ENCODE measurements around the gene RHD. TPM values are rescaled to one million over a fixed set of nuclear protein-coding genes. Genes with fewer than 3 reads are reported as not detected.

Gene RHD
- total RNA-seq, 1 experiment from 2014 or later, result 1.3 TPM

- no peaks in the 10 kb centered on the region for H3K9me3 ChIP-seq (ENCODE audit: control insufficient read depth, low read depth, low read length)
- H3T11ph ChIP-seq (ENCODE audit: low read length), result no peak overlapping the region
- no peak overlapping the region for H2BK15ac ChIP-seq (ENCODE audit: low read depth, low read length)
- H4K8ac ChIP-seq (replicated peaks; ENCODE audit: insufficient read length, low read depth, low read length), result no peak overlapping the region
- Mint-ChIP-seq H3K36me3 (ENCODE audit: insufficient read depth in 1 of 3, low read depth in 3 of 3) (peaks cover 6 to 76% (median 64%) of the 10 kb centered on the region in 3 experiments; a peak in 5 of 7 replicates), H3K27ac (no peak overlapping the region), H3K4me3 (no peak overlapping the region), H3K27me3 (ENCODE audit: low read depth) (no peaks in the 10 kb centered on the region), H3K4me1 (no peaks in the 10 kb centered on the region), H3K9me3 (no peaks in the 10 kb centered on the region)
- H3K56ac ChIP-seq (ENCODE audit: insufficient read length, low read depth, low read length), result no peak overlapping the region
- no peak overlapping the region for H3K4ac ChIP-seq (ENCODE audit: low read depth, low read length)
- no peak overlapping the region for H4K91ac ChIP-seq (ENCODE audit: insufficient read length, low read depth, low read length)
- no peak overlapping the region for H3K14ac ChIP-seq (ENCODE audit: insufficient read depth, low read length)
- no peak overlapping the region for H4K5ac ChIP-seq (ENCODE audit: insufficient read length, low read depth, low read length)
- no peaks in the 10 kb centered on the region for H4K20me1 ChIP-seq (ENCODE audit: control insufficient read depth, insufficient read depth, insufficient read length)
- H3K79me2 ChIP-seq (ENCODE audit: insufficient read depth, low read length), result no peaks in the 10 kb centered on the region
- H3K18ac ChIP-seq (ENCODE audit: insufficient read length, low read depth, low read length), result no peak overlapping the region
- H3K4me2 ChIP-seq (ENCODE audit: insufficient read depth, insufficient read length, low read length), result no peak overlapping the region
- H2AK5ac ChIP-seq (ENCODE audit: insufficient read length, low read length), result no peak overlapping the region
- H3K23me2 ChIP-seq (ENCODE audit: insufficient read length, low read depth, low read length, poor library complexity, severe bottlenecking), result no peaks in the 10 kb centered on the region
- no peak overlapping the region for H3K9ac ChIP-seq (ENCODE audit: extremely low read depth, insufficient read length, low read length)
- TF ChIP-seq, protein P1, sequence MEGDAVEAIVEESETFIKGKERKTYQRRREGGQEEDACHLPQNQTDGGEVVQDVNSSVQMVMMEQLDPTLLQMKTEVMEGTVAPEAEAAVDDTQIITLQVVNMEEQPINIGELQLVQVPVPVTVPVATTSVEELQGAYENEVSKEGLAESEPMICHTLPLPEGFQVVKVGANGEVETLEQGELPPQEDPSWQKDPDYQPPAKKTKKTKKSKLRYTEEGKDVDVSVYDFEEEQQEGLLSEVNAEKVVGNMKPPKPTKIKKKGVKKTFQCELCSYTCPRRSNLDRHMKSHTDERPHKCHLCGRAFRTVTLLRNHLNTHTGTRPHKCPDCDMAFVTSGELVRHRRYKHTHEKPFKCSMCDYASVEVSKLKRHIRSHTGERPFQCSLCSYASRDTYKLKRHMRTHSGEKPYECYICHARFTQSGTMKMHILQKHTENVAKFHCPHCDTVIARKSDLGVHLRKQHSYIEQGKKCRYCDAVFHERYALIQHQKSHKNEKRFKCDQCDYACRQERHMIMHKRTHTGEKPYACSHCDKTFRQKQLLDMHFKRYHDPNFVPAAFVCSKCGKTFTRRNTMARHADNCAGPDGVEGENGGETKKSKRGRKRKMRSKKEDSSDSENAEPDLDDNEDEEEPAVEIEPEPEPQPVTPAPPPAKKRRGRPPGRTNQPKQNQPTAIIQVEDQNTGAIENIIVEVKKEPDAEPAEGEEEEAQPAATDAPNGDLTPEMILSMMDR (conservative IDR thresholded peaks at IDR 0.05), result no peak
- no peak for DNase-seq
- no peaks in the 10 kb centered on the region for H3K4me1 ChIP-seq (ENCODE audit: insufficient read depth, low read length)
- no peak overlapping the region for H3K27ac ChIP-seq (ENCODE audit: insufficient read length, low read depth, low read length)
- no peak overlapping the region for H2AFZ ChIP-seq (ENCODE audit: low read length)
- H2BK20ac ChIP-seq (ENCODE audit: low read depth, low read length, poor library complexity, severe bottlenecking), result no peak overlapping the region
- H2BK120ac ChIP-seq (ENCODE audit: low read depth, low read length, poor library complexity, severe bottlenecking), result no peak overlapping the region
- no peak overlapping the region for H2BK5ac ChIP-seq (ENCODE audit: insufficient read length, low read length)
- no CpG with 5 or more reads among the region's 1 CpG for WGBS (ENCODE audit: extremely low coverage, insufficient read length, low lambda C conversion rate)
- no peak overlapping the region for H3K23ac ChIP-seq (ENCODE audit: insufficient read length, low read depth, low read length)
- no peaks in the 10 kb centered on the region for H3K27me3 ChIP-seq (ENCODE audit: insufficient read depth, low read length)
- no peak overlapping the region for H2BK12ac ChIP-seq (ENCODE audit: insufficient read length, low read depth, low read length)
- H3K79me1 ChIP-seq (ENCODE audit: insufficient read depth, low read depth, low read length, poor library complexity, severe bottlenecking), result peaks cover 4% of the 10 kb centered on the region
Observed at GRCh38 chr1:25356848-25357247, 84.5 kb downstream of the RHD start.
